PFSK-1 (cell line): ENCODE results near the gene UBAP2.

Experiments
- FOXP2 ChIP-seq: optimal IDR thresholded peaks from 2 replicates; pipeline ENCODE3; 2011; ENCODE audit warnings: borderline replicate concordance, control low read depth, inconsistent platforms; ENCODE audit not compliant: insufficient read depth; ENCODE audit errors: extremely low read length, extremely low read depth
- POLR2AphosphoS5 ChIP-seq: IDR thresholded peaks from 2 replicates; pipeline ENCODE4 v1.6.1; 2012; ENCODE audit warnings: low read depth, mild to moderate bottlenecking, control low read depth, low read length, moderate library complexity
- SIN3A ChIP-seq: IDR thresholded peaks from 2 replicates; pipeline ENCODE4 v1.6.1; 2012; ENCODE audit warnings: mild to moderate bottlenecking, low read length, moderate library complexity, borderline replicate concordance; ENCODE audit not compliant: insufficient read depth
- TAF1 ChIP-seq: IDR thresholded peaks from 2 replicates; pipeline ENCODE4 v1.6.1; 2012; ENCODE audit warnings: low read length, control low read depth, borderline replicate concordance; ENCODE audit not compliant: insufficient read depth
- TF ChIP-seq, protein P1 (sequence below), 2 experiments: IDR thresholded peaks; 2 replicates each; pipeline versions ENCODE4 v1.6.1 to v1.8.0; 2011 to 2012; ENCODE audit warnings: low read depth in 2 of 2, low read length in 2 of 2, control low read depth in 1 of 2, inconsistent platforms in 1 of 2, mild to moderate bottlenecking in 1 of 2, moderate library complexity in 1 of 2; ENCODE audit not compliant: insufficient read depth in 1 of 2

The UBAP2 gene

GRCh38 chr9:33919276-33919897 lies 129.3 kb downstream of the UBAP2 start:
- no peak for TF ChIP-seq FOXP2
- no peak for TF ChIP-seq TAF1

- no peak for TF ChIP-seq POLR2AphosphoS5
- TF ChIP-seq SIN3A = no peak
- TF ChIP-seq FOXP2 = no peak
- no peak for TF ChIP-seq TAF1
- TF ChIP-seq, protein P1, sequence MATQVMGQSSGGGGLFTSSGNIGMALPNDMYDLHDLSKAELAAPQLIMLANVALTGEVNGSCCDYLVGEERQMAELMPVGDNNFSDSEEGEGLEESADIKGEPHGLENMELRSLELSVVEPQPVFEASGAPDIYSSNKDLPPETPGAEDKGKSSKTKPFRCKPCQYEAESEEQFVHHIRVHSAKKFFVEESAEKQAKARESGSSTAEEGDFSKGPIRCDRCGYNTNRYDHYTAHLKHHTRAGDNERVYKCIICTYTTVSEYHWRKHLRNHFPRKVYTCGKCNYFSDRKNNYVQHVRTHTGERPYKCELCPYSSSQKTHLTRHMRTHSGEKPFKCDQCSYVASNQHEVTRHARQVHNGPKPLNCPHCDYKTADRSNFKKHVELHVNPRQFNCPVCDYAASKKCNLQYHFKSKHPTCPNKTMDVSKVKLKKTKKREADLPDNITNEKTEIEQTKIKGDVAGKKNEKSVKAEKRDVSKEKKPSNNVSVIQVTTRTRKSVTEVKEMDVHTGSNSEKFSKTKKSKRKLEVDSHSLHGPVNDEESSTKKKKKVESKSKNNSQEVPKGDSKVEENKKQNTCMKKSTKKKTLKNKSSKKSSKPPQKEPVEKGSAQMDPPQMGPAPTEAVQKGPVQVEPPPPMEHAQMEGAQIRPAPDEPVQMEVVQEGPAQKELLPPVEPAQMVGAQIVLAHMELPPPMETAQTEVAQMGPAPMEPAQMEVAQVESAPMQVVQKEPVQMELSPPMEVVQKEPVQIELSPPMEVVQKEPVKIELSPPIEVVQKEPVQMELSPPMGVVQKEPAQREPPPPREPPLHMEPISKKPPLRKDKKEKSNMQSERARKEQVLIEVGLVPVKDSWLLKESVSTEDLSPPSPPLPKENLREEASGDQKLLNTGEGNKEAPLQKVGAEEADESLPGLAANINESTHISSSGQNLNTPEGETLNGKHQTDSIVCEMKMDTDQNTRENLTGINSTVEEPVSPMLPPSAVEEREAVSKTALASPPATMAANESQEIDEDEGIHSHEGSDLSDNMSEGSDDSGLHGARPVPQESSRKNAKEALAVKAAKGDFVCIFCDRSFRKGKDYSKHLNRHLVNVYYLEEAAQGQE (IDR thresholded peaks at IDR 0.05; ENCODE audit: insufficient read depth in 1 of 2, low read depth in 2 of 2, low read length in 2 of 2) = no peak
Observed at GRCh38 chr9:33917036-33917435, 131.7 kb downstream of the UBAP2 start.

DNA sequence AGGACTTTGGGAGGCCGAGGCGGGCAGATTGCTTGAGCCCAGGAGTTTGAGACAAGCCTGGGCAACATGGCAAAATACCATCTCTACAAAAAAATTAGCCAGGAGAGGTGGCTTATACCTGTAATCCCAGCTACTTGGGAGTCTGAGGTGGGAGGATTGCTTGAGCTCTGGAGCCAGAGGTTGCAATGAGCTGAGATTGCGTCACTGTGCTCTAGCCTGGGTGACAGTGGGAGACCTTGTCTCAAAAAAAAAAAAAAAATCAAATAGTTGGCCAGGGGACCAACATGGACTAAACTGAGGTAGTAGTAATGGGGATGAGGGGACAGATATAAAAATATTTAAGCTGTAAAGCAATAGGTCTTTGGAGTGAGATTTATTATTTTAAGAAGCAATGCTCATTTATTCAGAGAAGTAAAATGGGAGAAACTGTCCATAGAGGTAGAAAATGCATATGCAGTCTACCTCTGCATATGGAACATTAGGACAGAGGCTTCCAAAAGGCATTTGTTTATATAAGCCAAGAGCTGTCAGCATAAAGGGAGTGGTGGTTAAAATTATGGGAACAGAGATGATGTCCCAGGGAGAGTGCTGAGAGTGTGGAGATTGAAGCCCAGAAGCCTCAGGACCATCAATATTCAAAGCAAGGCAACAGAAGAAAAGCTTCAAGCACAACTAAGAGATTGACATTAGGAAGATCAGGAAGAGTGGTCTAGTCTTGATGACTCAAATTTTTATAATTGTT lies 133.6 kb downstream of the UBAP2 start:
- no peak for TF ChIP-seq TAF1
- no peak for TF ChIP-seq SIN3A
- TF ChIP-seq, protein P1 (IDR thresholded peaks at IDR 0.05; ENCODE audit: insufficient read depth in 1 of 2, low read depth in 2 of 2, low read length in 2 of 2) = no peak
- TF ChIP-seq POLR2AphosphoS5 = no peak
- TF ChIP-seq FOXP2 = no peak

GRCh38 chr9:33913541-33913940 lies 135.1 kb downstream of the UBAP2 start:
- TF ChIP-seq, protein P1 (IDR thresholded peaks at IDR 0.05; ENCODE audit: insufficient read depth in 1 of 2, low read depth in 2 of 2, low read length in 2 of 2) = no peak
- no peak for TF ChIP-seq SIN3A
- TF ChIP-seq FOXP2 = no peak
- TF ChIP-seq POLR2AphosphoS5 = no peak; the same call in 1 of the 2 replicates
- TF ChIP-seq TAF1 = no peak

DNA sequence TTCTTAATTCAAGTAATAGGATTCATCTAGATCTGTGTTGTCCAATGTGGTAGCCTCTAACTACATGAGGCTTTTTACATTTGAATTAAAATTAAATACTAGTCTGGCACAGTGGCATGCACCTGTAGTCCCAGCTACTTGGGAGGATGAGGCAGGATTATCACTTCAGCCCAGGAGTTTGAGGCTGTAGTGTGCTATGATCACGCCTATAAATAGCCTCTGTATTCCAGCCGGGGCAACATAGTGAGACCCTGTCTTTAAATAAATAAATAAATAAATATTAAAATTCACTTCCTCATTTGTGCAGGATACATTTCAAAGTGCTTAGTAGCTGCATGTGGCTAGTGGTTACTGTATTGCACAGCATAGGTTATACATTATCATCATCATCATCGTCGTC lies 139.9 kb downstream of the UBAP2 start:
- TF ChIP-seq SIN3A (no peak), POLR2AphosphoS5 (no peak), TAF1 (no peak), FOXP2 (no peak)
- TF ChIP-seq, protein P1 (IDR thresholded peaks at IDR 0.05; ENCODE audit: insufficient read depth in 1 of 2, low read depth in 2 of 2, low read length in 2 of 2) = no peak
